Astrocyte of the spinal cord (primary cell): ENCODE results near the gene FKBP4.

Experiments
- DNase-seq: peaks from one replicate; pipeline ENCODE4 v3.0.0; 2011; ENCODE audit warnings: low read depth, low spot score
- H3K4me3 ChIP-seq: 2 replicates; pipeline ENCODE4 v1.5.1; 2011; ENCODE audit warnings: low read depth, mild to moderate bottlenecking, low read length, moderate library complexity
- in situ Hi-C: cut with HindIII; loops from 2 replicates; pipeline ENCODE4 v1.10.0; 2017; ENCODE audit warnings: low sequenced_read_pairs
- TF ChIP-seq, protein P1 (sequence below): IDR thresholded peaks from 2 replicates; pipeline ENCODE4 v1.5.1; 2012; ENCODE audit warnings: low read depth, mild to moderate bottlenecking, low read length, inconsistent platforms

The FKBP4 gene

GRCh38 chr12:2792671-2793500, 1.9 kb upstream of the FKBP4 start:
- no peak overlapping the region for H3K4me3 ChIP-seq
- in situ Hi-C loops, result no loop called here
- DNase-seq, result no peak
- TF ChIP-seq, protein P1, sequence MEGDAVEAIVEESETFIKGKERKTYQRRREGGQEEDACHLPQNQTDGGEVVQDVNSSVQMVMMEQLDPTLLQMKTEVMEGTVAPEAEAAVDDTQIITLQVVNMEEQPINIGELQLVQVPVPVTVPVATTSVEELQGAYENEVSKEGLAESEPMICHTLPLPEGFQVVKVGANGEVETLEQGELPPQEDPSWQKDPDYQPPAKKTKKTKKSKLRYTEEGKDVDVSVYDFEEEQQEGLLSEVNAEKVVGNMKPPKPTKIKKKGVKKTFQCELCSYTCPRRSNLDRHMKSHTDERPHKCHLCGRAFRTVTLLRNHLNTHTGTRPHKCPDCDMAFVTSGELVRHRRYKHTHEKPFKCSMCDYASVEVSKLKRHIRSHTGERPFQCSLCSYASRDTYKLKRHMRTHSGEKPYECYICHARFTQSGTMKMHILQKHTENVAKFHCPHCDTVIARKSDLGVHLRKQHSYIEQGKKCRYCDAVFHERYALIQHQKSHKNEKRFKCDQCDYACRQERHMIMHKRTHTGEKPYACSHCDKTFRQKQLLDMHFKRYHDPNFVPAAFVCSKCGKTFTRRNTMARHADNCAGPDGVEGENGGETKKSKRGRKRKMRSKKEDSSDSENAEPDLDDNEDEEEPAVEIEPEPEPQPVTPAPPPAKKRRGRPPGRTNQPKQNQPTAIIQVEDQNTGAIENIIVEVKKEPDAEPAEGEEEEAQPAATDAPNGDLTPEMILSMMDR, result no peak

DNA sequence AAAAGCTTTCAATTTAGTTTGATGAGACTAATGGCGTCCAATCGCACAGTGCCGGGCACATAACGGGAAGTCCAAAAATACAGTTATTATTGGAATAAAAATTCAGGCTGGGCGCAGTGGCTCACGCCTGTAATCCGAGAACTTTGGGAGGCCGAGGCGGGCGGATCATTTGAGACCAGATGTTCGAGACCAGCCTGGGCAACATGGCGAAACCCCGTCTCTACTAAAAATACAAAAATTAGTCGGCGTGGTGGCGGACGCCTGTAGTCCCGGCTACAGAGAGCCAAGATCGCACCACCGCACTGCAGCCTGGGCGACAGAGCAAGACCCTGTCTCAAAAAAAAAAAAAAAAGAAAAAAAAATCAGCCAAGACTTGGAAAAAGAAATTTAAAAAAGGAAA, 1.2 kb upstream of the FKBP4 start:
- TF ChIP-seq, protein P1, result no peak
- in situ Hi-C loops, result no loop called here
- H3K4me3 ChIP-seq, result no peak overlapping the region
- DNase-seq, result no peak

GRCh38 chr12:2794191-2794735, 507 bp upstream of the FKBP4 start:
- no peak for DNase-seq
- in situ Hi-C loops, result no loop called here
- TF ChIP-seq, protein P1, result no peak
- H3K4me3 ChIP-seq, result peak overlapping the region; percentile 73

DNA sequence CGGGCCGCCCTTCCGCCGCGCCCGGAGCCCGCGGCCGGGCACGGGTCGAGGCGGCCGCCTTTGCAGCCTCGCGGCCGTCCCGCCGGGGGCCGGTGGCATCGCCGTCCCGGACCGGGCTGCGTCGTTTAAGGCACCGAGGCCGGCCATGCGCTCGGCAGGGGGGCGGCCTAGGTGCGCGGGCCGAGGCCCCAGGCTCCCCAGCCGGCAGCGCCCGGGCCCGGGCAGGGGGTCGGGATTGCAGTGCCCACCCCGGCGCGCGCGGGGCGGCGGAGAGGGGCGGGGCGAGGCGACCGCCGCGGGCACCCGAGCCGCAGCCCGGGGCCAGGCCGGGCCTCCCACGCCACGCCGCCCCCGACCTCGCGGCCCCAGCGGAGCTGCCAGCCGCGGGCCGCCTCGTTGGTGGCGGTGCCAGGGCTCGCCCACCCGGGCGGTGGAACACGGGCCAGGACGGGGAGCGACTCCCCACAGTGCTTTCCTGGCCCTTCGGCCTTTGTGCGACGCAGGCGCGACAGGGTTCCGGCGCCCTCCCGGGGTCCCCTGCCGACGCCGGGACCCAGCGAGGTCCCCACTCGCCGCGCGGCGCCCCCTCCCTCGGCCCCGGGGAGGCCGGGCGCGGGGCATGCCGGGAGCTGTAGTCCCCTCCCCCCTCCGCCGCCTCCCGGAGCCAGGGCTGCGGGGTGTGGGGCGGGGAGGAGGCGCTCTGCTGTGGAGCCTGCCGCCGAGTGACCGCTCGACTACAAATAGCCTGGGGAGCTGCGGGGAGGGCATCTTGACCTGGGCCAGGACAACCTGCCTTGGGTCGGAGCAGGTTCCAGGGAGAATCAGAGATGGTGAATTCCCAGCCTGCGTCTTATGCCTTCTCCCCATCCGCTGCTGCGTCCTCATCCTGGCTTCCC, 769 bp downstream of the FKBP4 start:
- in situ Hi-C loops, result no loop called here
- peak; percentile 47 for DNase-seq
- TF ChIP-seq, protein P1, result no peak
- H3K4me3 ChIP-seq, result peak overlapping the region; percentile 73

GRCh38 chr12:2796187-2796666, 1.5 kb downstream of the FKBP4 start:
- in situ Hi-C loops, result no loop called here
- TF ChIP-seq, protein P1, result no peak
- H3K4me3 ChIP-seq, result peak overlapping the region; percentile 73
- DNase-seq, result no peak

DNA sequence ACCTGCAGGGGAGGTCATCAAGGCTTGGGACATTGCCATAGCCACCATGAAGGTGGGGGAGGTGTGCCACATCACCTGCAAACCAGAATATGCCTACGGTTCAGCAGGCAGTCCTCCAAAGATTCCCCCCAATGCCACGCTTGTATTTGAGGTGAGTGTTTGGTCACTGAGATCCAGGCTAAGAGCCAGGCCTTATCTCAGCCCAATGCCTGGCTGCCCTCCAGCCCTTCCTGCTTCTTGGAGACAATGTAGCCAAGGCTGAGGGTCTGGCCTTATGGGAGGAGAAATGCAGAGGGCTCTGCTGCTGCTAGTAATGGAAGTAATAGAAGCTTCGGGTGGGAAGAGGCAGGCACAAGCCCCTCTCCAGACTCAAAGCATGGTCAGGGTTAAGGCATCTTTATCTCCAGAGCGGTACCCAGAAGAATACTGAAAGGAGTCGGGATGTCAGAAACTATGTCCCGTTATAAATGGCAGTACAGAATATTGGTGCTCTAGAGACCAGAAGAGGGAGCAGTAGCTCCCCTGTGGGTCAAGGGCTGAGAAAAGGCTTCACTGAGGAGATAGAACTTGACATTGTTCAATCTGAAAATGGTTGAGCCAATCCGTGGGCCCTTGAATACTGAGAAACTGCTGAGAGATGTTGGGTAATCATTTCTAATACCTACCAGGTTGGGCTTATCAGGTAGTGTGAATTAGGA, 3.1 kb downstream of the FKBP4 start:
- TF ChIP-seq, protein P1, result peak; percentile 16
- no peak overlapping the region for H3K4me3 ChIP-seq
- no peak for DNase-seq
- in situ Hi-C loops, result no loop called here
